ENCODE data around the gene WDR53.
"Not testable (repeated sequence)": the region's sequence is repeated elsewhere in the genome, so short reads cannot be mapped to it uniquely, and the experiment has no call there.

WDR53 gene

DNA sequence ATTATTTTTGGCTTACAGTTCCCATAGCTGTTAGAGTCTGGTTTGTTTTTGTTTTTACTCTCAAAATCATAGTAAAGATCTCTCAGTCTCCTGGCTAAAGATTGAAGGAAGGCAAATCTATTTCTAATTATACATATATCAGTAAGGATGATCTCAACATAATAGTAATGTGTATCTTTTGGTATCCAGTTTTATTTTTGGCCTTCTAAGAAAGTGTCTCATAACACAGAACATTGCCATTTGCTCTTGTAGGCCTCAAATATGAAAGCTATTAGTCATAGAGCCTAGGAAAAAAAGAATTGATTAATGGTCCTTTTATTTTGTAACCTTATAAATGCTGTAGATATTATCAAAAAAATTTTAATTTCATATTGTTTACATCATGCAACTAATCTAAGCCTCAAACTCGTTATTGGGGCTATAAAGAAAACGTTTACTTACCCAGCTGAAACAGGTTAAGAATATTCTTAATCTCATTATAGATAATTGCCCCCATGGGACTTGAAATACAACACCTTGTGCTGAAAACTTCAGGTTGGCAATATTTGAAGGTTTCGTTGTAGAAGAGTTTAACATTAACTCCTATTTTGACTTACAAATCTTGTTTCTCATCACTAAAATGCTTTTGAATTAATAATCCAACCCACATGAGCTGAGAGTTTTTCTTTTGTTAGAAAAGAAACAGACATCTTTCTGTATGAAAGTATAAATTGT lies 16.8 kb upstream of the WDR53 start:
- Mint-ChIP-seq H3K36me3 (peaks cover 4% of the 10 kb centered on the region), H3K27ac (no peak overlapping the region), H3K4me3 (no peak overlapping the region), H3K4me1 (peaks cover 4% of the 10 kb centered on the region), H3K9me3 (no peaks in the 10 kb centered on the region), H3K27me3 (no peaks in the 10 kb centered on the region)

DNA sequence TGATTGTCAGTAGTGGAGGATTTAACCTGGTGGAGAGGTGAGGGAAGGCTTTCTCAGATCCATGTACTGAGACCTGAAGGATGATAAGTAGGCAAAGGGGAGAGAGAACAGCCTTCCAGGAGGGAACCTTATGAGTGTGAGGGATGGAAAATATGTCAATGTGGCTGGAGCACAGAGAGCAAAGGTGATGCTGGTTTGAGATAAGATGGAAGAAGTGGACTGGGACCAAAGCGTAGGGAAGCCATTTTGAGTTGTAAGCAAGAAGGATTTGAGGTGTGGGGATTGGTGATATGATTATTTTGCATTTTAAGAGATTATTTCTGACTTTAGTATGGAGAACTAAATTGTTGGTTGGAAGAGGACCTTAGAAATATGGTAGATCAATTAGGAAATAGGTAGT lies 4.0 kb upstream of the WDR53 start:
- Mint-ChIP-seq H3K36me3 (no peaks in the 10 kb centered on the region), H3K4me1 (peaks cover 24% of the 10 kb centered on the region), H3K4me3 (no peak overlapping the region), H3K27me3 (no peaks in the 10 kb centered on the region), H3K9me3 (no peaks in the 10 kb centered on the region), H3K27ac (no peak overlapping the region)

DNA sequence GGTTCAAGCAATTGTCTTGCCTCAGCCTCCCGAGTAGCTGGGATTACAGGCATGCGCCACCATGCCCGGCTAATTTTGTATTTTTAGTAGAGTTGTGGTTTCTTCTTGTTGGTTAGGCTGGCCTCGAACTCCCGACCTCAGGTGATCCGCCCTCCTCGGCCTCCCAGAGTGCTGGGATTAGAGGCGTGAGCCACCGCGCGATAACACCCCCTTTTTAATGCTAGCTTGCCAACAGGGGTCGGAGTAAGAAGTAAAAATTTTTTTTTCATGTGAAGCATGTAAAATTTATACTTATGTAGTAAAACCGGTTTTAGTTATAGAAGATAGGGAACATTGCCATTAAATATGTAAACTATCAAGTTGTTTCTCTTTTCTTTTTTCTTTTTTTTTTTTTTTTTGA lies 2.0 kb upstream of the WDR53 start:
- not testable (repeated sequence) for H3K9me3 Mint-ChIP-seq, H3K27ac Mint-ChIP-seq, H3K27me3 Mint-ChIP-seq, H3K36me3 Mint-ChIP-seq
- peak overlapping the region; percentile 97 for H3K4me3 Mint-ChIP-seq
- peaks cover 30% of the 10 kb centered on the region for H3K4me1 Mint-ChIP-seq

DNA sequence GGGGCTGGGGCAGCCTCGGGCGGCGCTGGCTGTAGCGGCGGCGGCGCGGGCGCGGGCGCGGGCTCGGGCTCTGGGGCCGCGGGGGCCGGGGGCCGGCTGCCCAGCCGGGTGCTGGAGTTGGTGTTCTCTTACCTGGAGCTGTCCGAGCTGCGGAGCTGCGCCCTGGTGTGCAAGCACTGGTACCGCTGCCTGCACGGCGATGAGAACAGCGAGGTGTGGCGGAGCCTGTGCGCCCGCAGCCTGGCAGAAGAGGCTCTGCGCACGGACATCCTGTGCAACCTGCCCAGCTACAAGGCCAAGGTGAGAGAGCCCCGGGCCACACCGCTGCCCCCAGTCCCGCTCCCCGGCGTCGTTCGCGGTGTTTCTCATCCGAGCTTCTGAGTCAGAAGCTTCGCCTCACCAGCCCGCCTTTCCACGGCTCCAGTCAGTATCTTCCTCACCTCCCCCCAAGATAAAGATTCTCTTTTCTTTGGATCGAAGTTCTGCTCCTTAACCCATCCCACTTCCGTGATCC lies 706 bp upstream of the WDR53 start:
- H3K27me3 Mint-ChIP-seq: no peaks in the 10 kb centered on the region
- H3K36me3 Mint-ChIP-seq: no peaks in the 10 kb centered on the region
- H3K4me1 Mint-ChIP-seq: peaks cover 32% of the 10 kb centered on the region
- peak overlapping the region; percentile 97 for H3K4me3 Mint-ChIP-seq
- H3K9me3 Mint-ChIP-seq: no peaks in the 10 kb centered on the region
- H3K27ac Mint-ChIP-seq: peak overlapping the region; percentile 94

DNA sequence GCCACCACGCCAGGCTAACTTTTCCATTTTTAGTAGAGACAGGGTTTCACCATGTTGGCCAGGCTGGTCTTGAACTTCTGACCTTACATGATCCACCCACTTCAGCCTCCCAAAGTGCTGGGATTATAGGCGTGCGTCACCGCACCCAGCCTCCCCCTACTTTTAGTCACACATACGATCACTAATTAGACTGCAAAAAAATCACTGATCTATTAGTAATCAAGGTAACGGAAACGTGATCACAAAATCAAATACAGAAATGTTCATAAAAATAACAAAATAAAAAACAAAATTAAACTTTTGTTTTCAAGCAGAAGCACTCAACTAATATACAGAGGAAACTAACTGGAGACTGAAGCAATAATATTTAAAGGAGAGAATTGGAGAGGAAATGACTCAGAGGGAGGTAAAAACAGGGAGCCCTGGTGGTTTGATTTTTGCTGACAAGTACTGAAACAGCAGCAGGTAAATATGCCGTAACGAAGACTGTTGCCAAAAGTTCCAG lies 4.6 kb downstream of the WDR53 start:
- Mint-ChIP-seq H3K4me1 (peaks cover 48% of the 10 kb centered on the region), H3K36me3 (peaks cover 8% of the 10 kb centered on the region), H3K9me3 (no peaks in the 10 kb centered on the region), H3K27ac (peak overlapping the region; percentile 46), H3K4me3 (peak overlapping the region; percentile 59), H3K27me3 (no peaks in the 10 kb centered on the region)

DNA sequence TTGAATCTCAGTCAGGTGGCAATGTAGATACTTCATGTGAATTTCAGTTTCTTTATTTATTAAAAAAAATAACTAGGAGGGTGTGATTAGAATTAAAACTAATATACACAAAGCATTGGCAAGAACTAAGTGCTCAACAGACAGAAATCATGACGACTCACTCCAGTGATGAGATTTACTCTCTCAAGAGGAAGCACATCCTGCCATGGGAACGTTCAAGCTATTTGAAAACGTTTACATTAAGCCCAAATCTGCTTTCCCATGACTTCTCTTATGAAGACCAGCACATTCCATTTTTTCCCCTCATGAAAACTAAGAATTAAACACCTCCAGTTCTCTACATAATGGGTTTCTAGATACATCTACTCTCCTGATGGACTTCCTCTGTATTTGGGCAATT lies 8.5 kb downstream of the WDR53 start:
- H3K27me3 Mint-ChIP-seq: no peaks in the 10 kb centered on the region
- H3K4me1 Mint-ChIP-seq: peaks cover 37% of the 10 kb centered on the region
- no peaks in the 10 kb centered on the region for H3K9me3 Mint-ChIP-seq
- peak overlapping the region; percentile 59 for H3K27ac Mint-ChIP-seq
- H3K4me3 Mint-ChIP-seq: no peak overlapping the region
- H3K36me3 Mint-ChIP-seq: peaks cover 8% of the 10 kb centered on the region

DNA sequence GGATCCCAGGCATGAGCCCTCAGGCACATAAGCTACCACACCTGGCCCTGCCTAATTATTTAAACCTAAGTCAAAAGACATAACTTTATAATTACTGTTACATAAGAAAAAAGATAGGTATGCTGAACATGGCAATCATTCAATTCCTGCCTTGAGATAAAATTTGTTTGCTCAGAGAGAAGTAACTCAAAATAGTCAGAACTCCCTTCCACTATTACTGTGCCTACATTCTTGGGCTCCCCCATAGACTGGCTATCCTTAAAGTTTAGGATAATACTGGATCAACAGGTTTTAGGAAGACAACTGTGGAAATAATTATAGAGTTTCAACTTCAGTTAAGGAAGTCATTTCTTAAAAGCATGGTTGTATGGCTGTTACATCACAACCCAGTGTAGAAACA lies 9.9 kb downstream of the WDR53 start:
- H3K4me3 Mint-ChIP-seq: no peak overlapping the region
- no peak overlapping the region for H3K27ac Mint-ChIP-seq
- no peaks in the 10 kb centered on the region for H3K27me3 Mint-ChIP-seq
- H3K4me1 Mint-ChIP-seq: peaks cover 29% of the 10 kb centered on the region
- H3K36me3 Mint-ChIP-seq: peaks cover 9% of the 10 kb centered on the region
- H3K9me3 Mint-ChIP-seq: no peaks in the 10 kb centered on the region

DNA sequence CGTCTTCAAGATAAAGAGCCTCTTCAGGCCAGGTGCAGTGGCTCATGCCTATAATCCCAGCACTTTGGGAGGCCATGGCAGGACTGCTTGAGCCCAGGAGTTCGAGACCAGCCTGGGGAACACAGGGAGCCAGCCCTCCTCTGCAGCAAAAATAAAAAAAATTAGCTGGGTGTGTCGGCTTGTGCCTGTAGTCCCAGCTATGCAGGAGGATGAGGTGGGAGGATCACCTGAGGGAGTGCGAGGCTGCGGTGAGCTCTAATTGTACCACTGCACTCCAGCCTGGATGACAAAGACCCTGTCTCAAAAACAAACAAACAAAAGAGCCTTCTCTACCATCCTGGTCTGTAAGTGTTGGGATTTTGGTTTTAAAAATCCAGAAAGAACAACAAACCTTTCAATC lies 11.1 kb downstream of the WDR53 start:
- H3K27me3 Mint-ChIP-seq: no peaks in the 10 kb centered on the region
- H3K9me3 Mint-ChIP-seq: no peaks in the 10 kb centered on the region
- H3K4me1 Mint-ChIP-seq: peaks cover 24% of the 10 kb centered on the region
- peaks cover 9% of the 10 kb centered on the region for H3K36me3 Mint-ChIP-seq
- H3K27ac Mint-ChIP-seq: no peak overlapping the region
- no peak overlapping the region for H3K4me3 Mint-ChIP-seq

DNA sequence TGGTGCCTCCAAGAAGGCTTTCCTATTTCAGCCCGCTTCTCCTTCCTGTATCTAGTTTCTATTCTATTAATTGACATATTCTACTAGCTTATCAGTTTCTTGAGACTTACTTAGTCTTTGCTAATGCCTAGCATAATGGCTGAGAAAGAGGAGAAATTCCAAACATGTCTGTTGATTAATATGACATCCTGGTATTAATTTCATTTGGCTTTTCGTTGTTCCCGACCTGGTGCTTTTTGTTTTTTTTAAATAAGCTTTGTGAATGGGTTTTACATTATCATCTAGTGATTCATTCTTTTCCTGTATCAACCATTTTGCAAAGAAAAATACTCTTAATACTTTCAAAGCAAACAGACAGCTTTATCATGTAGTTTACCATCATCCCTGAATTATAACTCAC lies 13.1 kb downstream of the WDR53 start:
- Mint-ChIP-seq H3K36me3 (peaks cover 4% of the 10 kb centered on the region), H3K4me3 (no peak overlapping the region), H3K4me1 (peaks cover 20% of the 10 kb centered on the region), H3K27ac (peak overlapping the region; percentile 44), H3K27me3 (no peaks in the 10 kb centered on the region), H3K9me3 (no peaks in the 10 kb centered on the region)

DNA sequence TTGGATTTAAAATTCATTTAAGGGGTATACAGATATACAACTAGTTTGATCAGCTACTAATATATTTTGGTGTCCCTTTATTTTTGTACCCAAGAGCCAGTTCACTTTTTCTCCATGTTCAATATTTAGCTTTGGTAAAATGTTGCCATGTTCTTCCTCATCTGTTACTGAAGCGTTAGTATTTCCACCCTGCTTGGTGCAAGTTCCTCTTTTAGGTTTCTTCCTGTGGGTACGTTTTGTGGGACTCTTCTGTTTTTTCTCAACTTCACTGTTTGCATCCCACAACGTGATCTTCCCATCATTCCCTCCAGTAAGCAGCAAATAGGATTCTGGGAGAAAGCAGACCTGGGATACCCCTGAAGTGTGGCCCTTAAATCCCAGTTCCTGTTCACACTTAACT lies 14.1 kb downstream of the WDR53 start:
- peaks cover 4% of the 10 kb centered on the region for H3K36me3 Mint-ChIP-seq
- H3K4me3 Mint-ChIP-seq: no peak overlapping the region
- peak overlapping the region; percentile 82 for H3K27ac Mint-ChIP-seq
- no peaks in the 10 kb centered on the region for H3K27me3 Mint-ChIP-seq
- H3K4me1 Mint-ChIP-seq: peaks cover 10% of the 10 kb centered on the region
- H3K9me3 Mint-ChIP-seq: no peaks in the 10 kb centered on the region

DNA sequence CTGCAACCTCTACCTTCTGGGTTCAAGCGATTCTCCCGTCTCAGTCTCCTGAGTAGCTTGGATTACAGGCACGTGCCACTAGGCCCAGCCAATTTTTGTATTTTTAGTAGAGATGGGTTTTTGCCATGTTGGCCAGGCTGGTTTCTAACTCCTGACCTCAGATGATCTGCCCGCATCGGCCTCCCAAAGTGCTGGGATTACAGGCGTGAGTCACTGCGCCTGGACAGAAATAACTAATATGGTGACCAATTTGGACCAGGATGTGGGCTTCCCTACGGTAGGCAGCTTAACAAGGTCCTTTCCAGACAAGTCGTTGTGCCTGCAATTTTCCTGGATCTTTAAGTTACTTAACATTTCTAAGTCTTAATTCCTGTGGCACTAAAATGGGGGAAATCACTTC lies 14.8 kb downstream of the WDR53 start:
- Mint-ChIP-seq H3K4me1 (peaks cover 6% of the 10 kb centered on the region), H3K27ac (no peak overlapping the region), H3K27me3 (no peaks in the 10 kb centered on the region), H3K4me3 (no peak overlapping the region), H3K36me3 (peaks cover 4% of the 10 kb centered on the region), H3K9me3 (no peaks in the 10 kb centered on the region)

DNA sequence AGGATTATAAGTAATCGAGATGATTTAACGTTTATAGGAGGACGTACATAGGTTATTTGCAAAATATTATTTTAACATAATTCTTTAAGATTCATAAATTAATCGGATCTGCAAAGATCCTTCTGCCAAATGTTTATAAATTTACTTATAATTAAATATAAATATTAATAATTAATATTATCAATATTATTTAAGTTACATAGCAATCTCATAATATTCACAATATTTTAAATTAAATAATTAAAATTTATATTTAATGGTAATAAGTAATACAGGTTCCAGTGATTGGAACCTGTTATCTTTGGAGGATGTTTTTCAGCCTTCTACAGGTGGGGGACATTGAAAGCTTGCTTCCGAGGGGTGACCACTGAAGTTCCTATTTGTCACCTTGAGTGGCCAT lies 16.1 kb downstream of the WDR53 start:
- Mint-ChIP-seq H3K27ac (no peak overlapping the region), H3K27me3 (no peaks in the 10 kb centered on the region), H3K9me3 (no peaks in the 10 kb centered on the region), H3K4me1 (peaks cover 6% of the 10 kb centered on the region), H3K4me3 (no peak overlapping the region), H3K36me3 (peaks cover 6% of the 10 kb centered on the region)

DNA sequence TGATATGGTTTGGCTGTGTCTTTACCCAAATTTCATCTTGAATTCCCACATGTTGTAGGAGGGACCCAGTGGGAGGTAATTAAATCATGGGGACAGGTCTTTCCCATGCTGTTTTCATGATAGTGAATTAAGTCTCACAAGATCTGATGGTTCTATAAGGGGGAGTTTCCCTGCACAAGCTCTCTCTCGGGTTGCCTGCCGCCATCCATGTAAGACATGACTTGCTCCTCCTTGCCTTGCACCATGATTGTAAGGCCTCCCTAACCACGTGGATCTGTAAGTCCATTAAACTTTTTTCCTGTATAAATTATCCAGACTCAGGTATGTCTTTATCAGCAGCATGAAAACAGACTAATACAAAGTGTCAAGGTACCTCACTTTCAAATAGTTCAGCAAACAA lies 18.2 kb downstream of the WDR53 start:
- not testable (repeated sequence) for H3K4me1 Mint-ChIP-seq, H3K27ac Mint-ChIP-seq

DNA sequence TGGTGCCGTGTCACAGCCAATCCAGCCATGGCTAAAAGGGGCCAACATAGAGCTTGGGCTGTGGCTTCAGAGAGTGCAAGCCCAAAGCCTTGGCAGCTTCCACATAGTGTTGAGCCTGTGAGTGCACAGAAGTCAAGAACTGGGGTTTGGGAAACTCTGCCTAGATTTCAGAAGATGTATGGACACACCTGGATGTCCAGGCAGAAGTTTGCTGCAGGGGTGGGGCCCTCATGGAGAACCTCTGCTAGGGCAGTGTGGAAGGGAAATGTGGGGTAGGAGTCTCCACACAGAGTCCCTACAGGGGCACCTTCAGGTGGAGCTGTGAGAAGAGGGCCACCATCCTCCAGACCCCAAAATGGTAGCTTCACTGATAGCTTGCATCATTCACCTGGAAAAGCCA lies 19.0 kb downstream of the WDR53 start:
- not testable (repeated sequence) for H3K9me3 Mint-ChIP-seq, H3K4me1 Mint-ChIP-seq, H3K4me3 Mint-ChIP-seq

More for the DNA sequence above, 18.2 kb downstream of the WDR53 start:
- H3K27me3 Mint-ChIP-seq, H3K4me3 Mint-ChIP-seq, H3K36me3 Mint-ChIP-seq, H3K9me3 Mint-ChIP-seq: not testable (repeated sequence)

DNA sequence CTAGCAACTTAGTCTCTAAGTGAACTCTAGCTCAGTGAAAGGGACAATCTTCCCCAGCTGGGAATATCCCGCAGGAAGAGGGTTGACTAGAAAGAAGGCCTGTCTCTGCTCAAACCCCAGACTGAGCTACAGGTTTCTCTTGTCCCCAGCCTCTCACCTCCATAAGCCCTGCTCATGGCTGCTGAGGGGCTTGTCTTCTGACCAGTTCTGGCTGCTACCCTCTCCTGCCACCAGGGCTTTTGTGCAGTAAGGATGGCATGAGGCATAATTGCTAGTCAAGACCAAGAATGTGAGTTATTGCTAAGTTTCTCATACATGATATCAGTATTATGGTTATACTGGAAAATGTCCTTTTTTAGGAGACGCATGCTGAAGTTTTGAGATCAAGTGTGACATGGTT lies 21.3 kb downstream of the WDR53 start:
- H3K27ac Mint-ChIP-seq: no peak overlapping the region
- no peaks in the 10 kb centered on the region for H3K9me3 Mint-ChIP-seq
- no peak overlapping the region for H3K4me3 Mint-ChIP-seq
- no peaks in the 10 kb centered on the region for H3K4me1 Mint-ChIP-seq
- H3K27me3 Mint-ChIP-seq: no peaks in the 10 kb centered on the region
- peaks cover 2% of the 10 kb centered on the region for H3K36me3 Mint-ChIP-seq

More for the DNA sequence above, 19.0 kb downstream of the WDR53 start:
- H3K27ac Mint-ChIP-seq, H3K27me3 Mint-ChIP-seq, H3K36me3 Mint-ChIP-seq: not testable (repeated sequence)

DNA sequence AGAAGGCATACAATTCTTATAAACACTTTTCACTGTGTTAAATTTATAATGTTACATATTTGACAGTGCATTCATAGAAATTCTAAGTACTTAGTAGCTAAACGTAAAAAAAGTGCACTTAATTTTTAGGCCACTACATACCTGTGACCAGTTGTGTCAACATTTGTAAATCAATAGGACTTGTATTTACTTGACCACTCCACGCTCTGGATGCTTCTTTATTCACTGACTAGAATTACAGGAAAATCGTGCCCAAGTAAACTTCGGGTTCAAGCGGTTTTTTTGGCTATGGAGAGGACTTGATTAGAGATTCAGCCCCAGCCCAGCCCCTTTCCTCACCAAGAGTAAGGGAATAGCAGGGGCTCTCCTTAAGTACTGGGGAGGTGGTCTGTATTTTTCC lies 21.8 kb downstream of the WDR53 start:
- Mint-ChIP-seq H3K27me3 (no peaks in the 10 kb centered on the region), H3K36me3 (peaks cover 2% of the 10 kb centered on the region), H3K27ac (no peak overlapping the region), H3K9me3 (no peaks in the 10 kb centered on the region), H3K4me3 (no peak overlapping the region), H3K4me1 (no peaks in the 10 kb centered on the region)

DNA sequence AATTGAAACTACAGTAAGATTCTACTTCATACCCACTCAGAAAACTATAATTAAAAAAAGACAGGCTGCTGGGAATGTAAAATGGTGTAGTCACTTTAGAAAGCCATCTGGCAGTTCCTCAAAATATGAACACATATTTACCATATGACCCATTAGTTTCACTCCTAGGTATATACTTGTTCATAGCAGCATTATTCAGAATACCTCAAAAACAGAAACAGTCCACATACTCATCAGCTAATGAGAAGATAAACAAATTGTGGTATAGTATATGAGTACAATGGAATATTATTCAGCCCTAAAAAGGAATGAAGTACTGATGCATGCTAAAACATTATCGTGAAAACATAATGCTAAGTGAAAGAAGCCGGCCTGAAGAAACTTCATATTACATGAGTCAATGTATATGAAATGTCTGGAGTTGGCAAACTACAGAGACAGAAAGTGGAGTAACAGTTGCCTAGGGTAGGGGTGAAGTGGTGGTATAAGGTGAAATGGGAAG lies 23.8 kb downstream of the WDR53 start:
- H3K4me1 Mint-ChIP-seq: no peaks in the 10 kb centered on the region
- no peak overlapping the region for H3K4me3 Mint-ChIP-seq
- H3K36me3 Mint-ChIP-seq: peaks cover 2% of the 10 kb centered on the region
- no peaks in the 10 kb centered on the region for H3K27me3 Mint-ChIP-seq
- H3K27ac Mint-ChIP-seq: no peak overlapping the region
- H3K9me3 Mint-ChIP-seq: no peaks in the 10 kb centered on the region

Data from activated naive CD4-positive, alpha-beta T cell treated with anti-CD3 and anti-CD28 coated beads, Interleukin-2, amount 50 U/mL, for 24 hours (primary cell).